ENCODE data around the gene EHMT2. TPM values are rescaled to one million over a fixed set of nuclear protein-coding genes. Genes with fewer than 3 reads are reported as not detected.
"Not testable (repeated sequence)": the region's sequence is repeated elsewhere in the genome, so short reads cannot be mapped to it uniquely, and the experiment has no call there.

EHMT2 gene
- total and polyA plus RNA-seq, 12 donors, result 6.4 to 21.7 (median 14.2) TPM

DNA sequence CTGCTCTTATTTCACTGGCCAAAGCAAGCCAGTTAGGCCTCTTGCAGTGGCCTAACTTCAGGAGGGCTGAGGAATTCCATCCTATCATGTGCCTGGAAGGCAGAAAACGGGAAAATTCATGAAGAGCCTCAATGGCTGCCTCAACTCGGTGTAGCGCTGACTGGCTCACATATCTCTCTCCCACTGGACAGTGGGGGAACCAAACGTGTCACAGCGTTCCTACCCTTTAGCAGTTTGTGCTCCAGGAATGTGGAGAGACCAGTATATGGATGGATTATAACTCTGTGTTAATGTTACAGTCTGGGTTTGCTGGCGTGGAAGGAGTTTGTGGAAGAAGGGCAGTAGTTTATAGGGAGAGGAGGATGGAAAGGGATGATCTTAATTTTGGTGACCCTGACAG is 18.3 kb upstream of the EHMT2 start:
- H3K4me1 ChIP-seq, result peaks cover 0 to 9% (median 0%) of the 10 kb centered on the region in 9 donors
- H3K27ac ChIP-seq, result no peak overlapping the region
- ATAC-seq, result no peak
- H3K27me3 ChIP-seq, result peaks cover 0 to 3% (median 0%) of the 10 kb centered on the region in 7 donors
- no peaks in the 10 kb centered on the region for H3K36me3 ChIP-seq
- intact Hi-C loops (cut with DNase I), result no loop called here
- TF ChIP-seq, protein P1, sequence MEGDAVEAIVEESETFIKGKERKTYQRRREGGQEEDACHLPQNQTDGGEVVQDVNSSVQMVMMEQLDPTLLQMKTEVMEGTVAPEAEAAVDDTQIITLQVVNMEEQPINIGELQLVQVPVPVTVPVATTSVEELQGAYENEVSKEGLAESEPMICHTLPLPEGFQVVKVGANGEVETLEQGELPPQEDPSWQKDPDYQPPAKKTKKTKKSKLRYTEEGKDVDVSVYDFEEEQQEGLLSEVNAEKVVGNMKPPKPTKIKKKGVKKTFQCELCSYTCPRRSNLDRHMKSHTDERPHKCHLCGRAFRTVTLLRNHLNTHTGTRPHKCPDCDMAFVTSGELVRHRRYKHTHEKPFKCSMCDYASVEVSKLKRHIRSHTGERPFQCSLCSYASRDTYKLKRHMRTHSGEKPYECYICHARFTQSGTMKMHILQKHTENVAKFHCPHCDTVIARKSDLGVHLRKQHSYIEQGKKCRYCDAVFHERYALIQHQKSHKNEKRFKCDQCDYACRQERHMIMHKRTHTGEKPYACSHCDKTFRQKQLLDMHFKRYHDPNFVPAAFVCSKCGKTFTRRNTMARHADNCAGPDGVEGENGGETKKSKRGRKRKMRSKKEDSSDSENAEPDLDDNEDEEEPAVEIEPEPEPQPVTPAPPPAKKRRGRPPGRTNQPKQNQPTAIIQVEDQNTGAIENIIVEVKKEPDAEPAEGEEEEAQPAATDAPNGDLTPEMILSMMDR (IDR thresholded peaks at IDR 0.05), result no peak
- H3K9me3 ChIP-seq, result no peaks in the 10 kb centered on the region
- 75 to 83% methylated on average over 6 of the region's 6 CpGs for WGBS, 2 donors
- DNase-seq, result no peak
- H3K4me3 ChIP-seq, result no peak overlapping the region

DNA sequence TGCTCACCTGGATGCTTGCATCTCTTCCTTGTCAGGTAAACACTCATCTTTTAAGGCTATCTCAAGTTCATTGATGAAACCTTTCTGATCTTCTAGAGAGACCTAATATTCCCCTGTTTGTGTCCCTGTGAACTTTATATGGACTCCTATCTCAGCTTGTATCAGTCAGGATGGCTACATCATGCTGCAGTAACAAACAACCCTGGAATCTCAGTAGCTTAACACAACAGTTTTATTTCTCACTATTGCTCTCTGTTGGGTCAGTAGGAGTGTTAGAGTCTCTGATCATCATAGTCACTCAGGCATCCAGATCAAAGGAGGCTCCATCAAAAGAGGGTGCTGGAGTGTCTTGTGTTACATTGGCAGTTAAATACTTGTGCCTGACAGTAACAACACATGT is 17.9 kb upstream of the EHMT2 start:
- H3K27me3 ChIP-seq, result peaks cover 0 to 4% (median 0%) of the 10 kb centered on the region in 7 donors
- no peaks in the 10 kb centered on the region for H3K36me3 ChIP-seq
- ATAC-seq, result no peak
- H3K27ac ChIP-seq, result no peak overlapping the region
- no peak overlapping the region for H3K4me3 ChIP-seq
- DNase-seq, result no peak
- intact Hi-C loops (cut with DNase I), result no loop called here
- no peaks in the 10 kb centered on the region for H3K9me3 ChIP-seq
- H3K4me1 ChIP-seq, result peaks cover 0 to 9% (median 0%) of the 10 kb centered on the region in 9 donors
- TF ChIP-seq, protein P1 (IDR thresholded peaks at IDR 0.05), result no peak

DNA sequence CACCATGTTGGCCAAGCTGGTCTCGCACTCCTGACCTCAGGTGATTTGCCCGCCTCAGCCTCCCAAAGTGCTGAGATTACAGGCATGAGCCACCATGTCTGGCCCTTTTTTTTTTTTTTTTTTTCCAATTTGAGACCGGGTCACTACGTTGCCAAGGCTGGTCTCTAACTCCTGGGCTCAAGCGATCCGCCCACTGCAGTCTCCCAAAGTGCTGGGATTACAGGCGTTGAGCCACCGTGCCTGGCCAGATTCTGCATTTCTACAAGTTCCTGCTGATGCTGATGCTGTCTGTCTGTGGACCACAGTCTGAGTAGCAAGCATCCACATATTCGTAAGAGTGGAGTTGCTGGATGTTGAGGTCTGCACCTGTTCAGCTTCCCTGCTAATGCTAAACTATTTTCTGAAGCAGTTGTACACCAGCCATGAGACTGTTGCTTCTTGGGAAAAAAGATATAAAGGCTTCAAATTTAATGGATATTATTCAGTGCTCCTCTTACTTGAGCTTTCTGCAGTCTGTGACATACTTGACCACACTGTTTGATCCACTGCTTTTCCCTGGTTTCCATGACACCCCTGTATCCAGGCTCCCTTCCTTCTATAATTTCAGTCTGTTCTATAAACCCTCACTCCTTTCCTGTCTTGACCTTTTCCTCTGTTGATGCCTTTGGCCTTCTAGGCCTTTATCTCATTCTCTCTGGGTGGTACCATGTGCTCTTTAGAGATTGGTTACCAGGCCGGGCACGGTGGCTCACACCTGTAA is 14.5 kb upstream of the EHMT2 start:
- 77 to 81% methylated on average over 11 of the region's 11 CpGs for WGBS, 2 donors
- ATAC-seq, result no peak
- H3K27ac ChIP-seq, result no peak overlapping the region
- no peak overlapping the region for H3K4me3 ChIP-seq
- H3K27me3 ChIP-seq, result peaks cover 0 to 4% (median 0%) of the 10 kb centered on the region in 7 donors
- intact Hi-C loops (cut with DNase I), result no loop called here
- no peaks in the 10 kb centered on the region for H3K9me3 ChIP-seq
- H3K4me1 ChIP-seq, result peaks cover 0 to 17% (median 0%) of the 10 kb centered on the region in 9 donors
- no peaks in the 10 kb centered on the region for H3K36me3 ChIP-seq
- TF ChIP-seq, protein P1 (IDR thresholded peaks at IDR 0.05), result no peak
- no peak for DNase-seq

DNA sequence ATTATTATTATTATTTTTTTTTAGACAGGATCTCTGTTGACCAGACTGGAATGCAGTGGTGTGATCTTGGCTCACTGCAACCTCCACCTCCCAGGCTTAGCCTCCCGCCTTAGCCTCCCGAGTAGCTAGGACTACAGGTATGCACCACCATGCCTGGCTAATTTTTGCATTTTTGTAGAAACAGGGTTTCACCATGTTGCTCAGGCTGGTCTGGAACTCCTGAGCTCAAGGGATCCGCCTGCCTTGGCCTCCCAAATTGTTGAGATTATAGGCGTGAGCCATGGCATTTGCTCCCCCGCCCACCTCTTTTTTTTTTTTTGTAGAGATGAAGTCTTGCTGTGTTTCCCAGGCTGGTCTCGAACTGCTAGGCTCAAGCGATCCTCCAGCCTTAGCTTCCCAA is 11.8 kb upstream of the EHMT2 start:
- WGBS, 2 donors, result 76 to 78% methylated on average over 7 of the region's 7 CpGs
- ATAC-seq, H3K27ac ChIP-seq: not testable (repeated sequence)

DNA sequence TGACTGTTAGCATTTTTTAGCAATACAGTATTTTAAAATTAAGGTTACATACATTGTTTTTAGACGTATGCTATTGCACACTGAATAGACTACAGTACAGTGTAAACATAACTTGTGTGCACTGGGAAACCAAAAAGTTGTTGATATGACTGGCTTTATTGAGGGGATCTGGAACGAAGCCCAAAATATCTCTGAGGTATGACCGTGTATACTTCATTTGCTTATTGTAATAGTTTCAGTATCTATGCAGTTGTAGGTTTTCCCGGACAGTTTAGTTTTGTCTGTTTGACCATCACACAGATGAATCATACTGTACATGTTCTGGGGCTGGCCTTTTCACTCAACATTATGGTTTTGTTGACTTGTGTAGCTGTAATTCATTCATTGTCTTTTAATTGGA is 11.3 kb upstream of the EHMT2 start:
- H3K27ac ChIP-seq, result no peak overlapping the region
- peaks cover 0 to 4% (median 0%) of the 10 kb centered on the region in 7 donors for H3K27me3 ChIP-seq
- peaks cover 0 to 20% (median 0%) of the 10 kb centered on the region in 9 donors for H3K4me1 ChIP-seq
- no peaks in the 10 kb centered on the region for H3K9me3 ChIP-seq
- intact Hi-C loops (cut with DNase I), result loop anchor here in 2 of 10 donors (10.0 kb wide), 1 partner anchor 46 kb away; the partner anchor contains the start of genes NELFE (in 2 of the 2) and SKIC2 (in 2 of the 2)
- no peaks in the 10 kb centered on the region for H3K36me3 ChIP-seq
- H3K4me3 ChIP-seq, result no peak overlapping the region
- ATAC-seq (no peak), DNase-seq (no peak)
- TF ChIP-seq, protein P1 (IDR thresholded peaks at IDR 0.05), result no peak
- 63 to 65% methylated on average over 4 of the region's 4 CpGs for WGBS, 2 donors

More for the DNA sequence above, 11.8 kb upstream of the EHMT2 start:
- not testable (repeated sequence) for DNase-seq, H3K4me3 ChIP-seq, H3K36me3 ChIP-seq, H3K9me3 ChIP-seq, H3K27me3 ChIP-seq
- H3K4me1 ChIP-seq, result peaks cover 0 to 20% (median 0%) of the 10 kb centered on the region in 9 donors
- intact Hi-C loops (cut with DNase I), result loop anchor here in 2 of 10 donors (10.0 kb wide), 1 partner anchor 46 kb away; the partner anchor contains the start of genes NELFE (in 2 of the 2) and SKIC2 (in 2 of the 2)

DNA sequence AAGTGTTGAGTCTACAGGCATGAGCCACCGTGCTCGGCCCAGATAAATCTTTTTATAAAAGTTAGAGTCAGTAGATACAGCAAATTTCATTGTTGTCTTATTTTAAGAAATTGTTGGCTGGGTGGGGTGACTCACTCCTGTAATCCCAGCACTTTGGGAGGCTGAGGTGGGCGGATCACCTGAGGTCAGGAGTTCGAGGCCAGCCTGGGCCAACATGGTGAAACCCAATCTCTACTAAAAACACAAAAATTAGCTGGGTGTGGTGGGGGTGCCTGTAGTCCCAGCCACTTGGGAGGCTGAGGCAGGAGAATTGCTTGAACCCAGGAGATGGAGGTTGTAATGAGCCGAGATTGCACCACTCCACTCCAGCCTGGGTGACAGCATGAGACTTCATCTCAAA is 10.8 kb upstream of the EHMT2 start:
- peaks cover 0 to 24% (median 0%) of the 10 kb centered on the region in 9 donors for H3K4me1 ChIP-seq
- intact Hi-C loops (cut with DNase I), result loop anchor here in 2 of 10 donors (10.0 kb wide), 1 partner anchor 47 kb away; the partner anchor contains the start of genes NELFE (in 2 of the 2) and SKIC2 (in 2 of the 2)
- H3K9me3 ChIP-seq, DNase-seq, H3K27ac ChIP-seq, ATAC-seq, H3K27me3 ChIP-seq, H3K36me3 ChIP-seq, H3K4me3 ChIP-seq: not testable (repeated sequence)
- WGBS, 2 donors, result 88 to 90% methylated on average over 5 of the region's 5 CpGs
